K562 (cell line): ENCODE measurements around the gene SNAP23. TPM values are rescaled to one million over a fixed set of nuclear protein-coding genes. Genes with fewer than 3 reads are reported as not detected.
A peak's percentile ranks its signal among the peaks of the same experiment; 100 is the strongest.

Source experiments
- ARHGAP35 ChIP-seq: fragments of 450-650 bp; IDR thresholded peaks from 2 replicates; pipeline ENCODE4 v1.6.1; 2018; ENCODE audit not compliant: partially characterized antibody
- CBX8 ChIP-seq: fragments of 200-600 bp; sonication (generic); IDR thresholded peaks from 2 replicates; pipeline ENCODE4 v1.6.1; 2012; ENCODE audit warnings: borderline replicate concordance, mixed run types, low read depth, mild to moderate bottlenecking, moderate library complexity, mixed read lengths, low read length, control low read depth, inconsistent platforms; ENCODE audit not compliant: poor library complexity, severe bottlenecking; ENCODE audit errors: extremely low read depth
- CEBPB ChIP-seq: fragments of 450-650 bp; IDR thresholded peaks from 2 replicates; pipeline ENCODE4 v1.6.1; 2016; ENCODE audit warnings: missing genetic modification characterization, missing compliant biosample characterization
- CHD4 ChIP-seq: fragments of 200-600 bp; sonication (generic); IDR thresholded peaks from 3 replicates; pipeline ENCODE4 v1.6.1; 2012; ENCODE audit warnings: low read depth, mild to moderate bottlenecking, mixed read lengths, low read length, inconsistent platforms; ENCODE audit not compliant: insufficient read depth, insufficient replicate concordance, poor library complexity, severe bottlenecking
- CTBP1 ChIP-seq: fragments of 450-650 bp; IDR thresholded peaks from 2 replicates; pipeline ENCODE4 v1.6.1; 2016; ENCODE audit warnings: borderline replicate concordance
- GATA2 ChIP-seq: sonication (generic); formaldehyde crosslinking; IDR thresholded peaks from 2 replicates; pipeline ENCODE4 v1.4.0; 2020; ENCODE audit warnings: mild to moderate bottlenecking, missing genetic modification reagents
- MED1 ChIP-seq: sonication (generic); formaldehyde crosslinking; IDR thresholded peaks from 2 replicates; pipeline ENCODE4 v1.8.1; 2023; ENCODE audit warnings: missing genetic modification reagents, borderline replicate concordance
- MTA3 ChIP-seq: fragments of 450-650 bp; formaldehyde crosslinking; IDR thresholded peaks from 2 replicates; pipeline ENCODE4 v1.6.1; 2017; ENCODE audit warnings: mild to moderate bottlenecking, borderline replicate concordance
- RAD51 ChIP-seq: fragments of 450-650 bp; IDR thresholded peaks from 2 replicates; pipeline ENCODE4 v1.7.1; 2016; ENCODE audit warnings: low read depth, mild to moderate bottlenecking, borderline replicate concordance
- SMAD3 ChIP-seq: fragments of 450-650 bp; formaldehyde crosslinking; conservative IDR thresholded peaks from 2 replicates; pipeline ENCODE4 v1.4.0; 2020; ENCODE audit warnings: mild to moderate bottlenecking
- SRSF1 ChIP-seq: fragments of 200-400 bp; formaldehyde crosslinking; IDR thresholded peaks from 2 replicates; pipeline ENCODE4 v1.6.1; 2017; ENCODE audit warnings: mild to moderate bottlenecking, low read depth, low read length, moderate library complexity
- SRSF3 ChIP-seq: fragments of 200-400 bp; formaldehyde crosslinking; IDR thresholded peaks from 2 replicates; pipeline ENCODE4 v1.6.1; 2016; ENCODE audit warnings: mild to moderate bottlenecking, low read length, moderate library complexity; ENCODE audit not compliant: insufficient read depth
- STAG1 ChIP-seq: sonication (generic); formaldehyde crosslinking; IDR thresholded peaks from 2 replicates; pipeline ENCODE4 v1.5.0; 2020; ENCODE audit warnings: missing genetic modification reagents, borderline replicate concordance
- TBL1XR1 ChIP-seq, 2 experiments: IDR thresholded peaks; 2 replicates each; pipeline ENCODE4 v1.6.1; 2012; ENCODE audit warnings: improper control_type of control experiment in 2 of 2, low read length in 2 of 2, mild to moderate bottlenecking in 1 of 2
- TGIF2 ChIP-seq: sonication (generic); formaldehyde crosslinking; IDR thresholded peaks from 2 replicates; pipeline ENCODE4 v1.8.1; 2022; ENCODE audit warnings: mild to moderate bottlenecking, missing genetic modification reagents, moderate library complexity
- ZEB2 ChIP-seq: fragments of 450-650 bp; IDR thresholded peaks from 2 replicates; pipeline ENCODE4 v1.6.1; 2016
- ZNF274 ChIP-seq: IDR thresholded peaks from 2 replicates; pipeline ENCODE4 v1.6.1; 2011; ENCODE audit warnings: low read depth, mild to moderate bottlenecking, low read length, moderate library complexity, borderline replicate concordance
- ZNF41 ChIP-seq: fragments of 250-450 bp; sonication (Bioruptor Pico); conservative IDR thresholded peaks from 2 replicates; pipeline ENCODE4 v1.4.0; 2020; ENCODE audit warnings: mild to moderate bottlenecking
- polyA plus RNA-seq, 8 experiments: library from polyadenylated mRNA; depleted of rRNA in 4 of 8; stranded (reverse) in 5 of 8; unstranded in 3 of 8; fragments of >200 nt; fragmentation: Nextera tagmentation in 2 of 8; fragmentation: Illumina TruSeq in 1 of 8; extraction: Ambion mirVana in 2 of 8; extraction: Trizol in 1 of 8; gene quantifications; 2 replicates each; pipeline versions ENCODE4 v1.2.1 to v1.2.3, GENCODE V29; 2011 to 2014; ENCODE audit warnings: inconsistent platforms in 1 of 8, missing spikeins in 1 of 8
- total RNA-seq, 7 experiments: library from RNA; depleted of rRNA in 6 of 7; stranded (reverse); fragments of >200 nt in 6 of 7; fragmentation: Illumina TruSeq in 2 of 7; extraction: Trizol in 2 of 7; gene quantifications; 2 replicates each; pipeline versions ENCODE4 v1.2.1 to v1.2.3, GENCODE V29; 2011 to 2021; ENCODE audit warnings: low replicate concordance in 1 of 7
- TF ChIP-seq, protein P1 (sequence below): sonication (generic); formaldehyde crosslinking; IDR thresholded peaks from 2 replicates; pipeline ENCODE4 v1.8.1; 2022; ENCODE audit warnings: missing genetic modification reagents
- TF ChIP-seq, protein P2 (sequence below): fragments of 250-450 bp; sonication (Bioruptor Pico); IDR thresholded peaks from 2 replicates; pipeline ENCODE4 v1.8.0; 2022; ENCODE audit warnings: inconsistent platforms
- TF ChIP-seq, protein P3 (sequence below): sonication (generic); formaldehyde crosslinking; IDR thresholded peaks from 2 replicates; pipeline ENCODE4 v1.9.0; 2022; ENCODE audit warnings: mild to moderate bottlenecking, missing genetic modification reagents
- TF ChIP-seq, protein P4 (sequence below): fragments of 250-450 bp; sonication (Bioruptor Pico); IDR thresholded peaks from 2 replicates; pipeline ENCODE4 v1.9.0; 2021; ENCODE audit warnings: mild to moderate bottlenecking
- TF ChIP-seq, protein P5 (sequence below): fragments of 200-800 bp; sonication (Bioruptor generic); IDR thresholded peaks from 2 replicates; pipeline ENCODE4 v1.6.1; 2017; ENCODE audit warnings: missing genetic modification characterization, missing compliant biosample characterization

SNAP23 gene
- total and polyA plus RNA-seq, 9 of the 15 experiments (the other 6 are each of a cell fraction or from before 2014, with no cell fraction given), result 78.9 to 168 (median 117) TPM

DNA sequence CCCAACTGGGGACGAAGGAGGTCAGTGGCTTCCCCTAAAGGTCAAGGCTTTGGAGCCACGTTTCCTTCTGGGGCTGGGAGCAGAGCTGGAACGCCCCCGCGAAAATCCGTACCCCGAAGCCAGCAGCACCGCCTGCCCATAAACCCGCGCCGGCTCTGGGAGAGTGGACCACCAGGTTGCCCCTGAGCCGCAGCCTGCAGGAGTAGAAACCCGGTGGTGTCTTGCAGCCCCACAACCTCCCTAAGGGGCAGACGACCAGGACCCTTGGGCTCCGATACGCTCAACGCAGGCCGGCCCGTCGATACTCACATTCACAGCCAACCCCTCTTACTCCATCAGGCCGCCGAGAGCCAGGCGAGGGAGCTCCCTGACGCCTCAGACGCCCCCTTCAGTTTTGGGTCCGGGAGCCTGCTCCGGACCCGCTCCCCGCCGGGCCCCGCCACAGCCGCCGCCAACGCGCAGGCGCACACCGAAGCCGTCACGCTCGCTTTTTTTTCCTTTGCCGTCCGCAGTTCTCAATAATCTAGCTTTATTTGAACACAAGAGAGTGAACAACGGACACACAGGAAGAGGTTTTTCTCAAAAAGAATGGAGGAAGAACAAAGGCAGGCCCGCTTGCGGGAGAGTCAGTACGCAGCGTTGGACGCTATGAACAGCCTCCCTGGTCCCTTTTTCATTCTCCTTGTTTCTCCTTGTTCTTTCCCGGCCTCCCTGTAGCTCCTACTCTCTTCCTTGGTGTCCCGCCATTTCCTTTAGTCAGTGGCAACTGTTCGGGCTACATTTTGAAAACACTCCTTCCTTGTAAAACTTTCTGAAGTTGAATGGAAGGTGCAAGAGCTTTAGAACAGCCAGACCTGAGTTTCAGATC lies 4.5 kb upstream of the SNAP23 start, which contains the start of gene ZNF106 (continued):
- peak; percentile 41 for TF ChIP-seq ARHGAP35
- TF ChIP-seq SMAD3 (CRISPR knock-in tag), result 0 out of 2 replicates have a peak, but pooled peaks have one; percentile 39
- 0 out of 2 replicates have a peak, but pooled peaks have one; percentile 53 for TF ChIP-seq CTBP1
- no peak for TF ChIP-seq MED1 (CRISPR knock-in tag)
- no peak for TF ChIP-seq CHD4
- TF ChIP-seq, protein P1, sequence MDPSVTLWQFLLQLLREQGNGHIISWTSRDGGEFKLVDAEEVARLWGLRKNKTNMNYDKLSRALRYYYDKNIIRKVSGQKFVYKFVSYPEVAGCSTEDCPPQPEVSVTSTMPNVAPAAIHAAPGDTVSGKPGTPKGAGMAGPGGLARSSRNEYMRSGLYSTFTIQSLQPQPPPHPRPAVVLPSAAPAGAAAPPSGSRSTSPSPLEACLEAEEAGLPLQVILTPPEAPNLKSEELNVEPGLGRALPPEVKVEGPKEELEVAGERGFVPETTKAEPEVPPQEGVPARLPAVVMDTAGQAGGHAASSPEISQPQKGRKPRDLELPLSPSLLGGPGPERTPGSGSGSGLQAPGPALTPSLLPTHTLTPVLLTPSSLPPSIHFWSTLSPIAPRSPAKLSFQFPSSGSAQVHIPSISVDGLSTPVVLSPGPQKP (CRISPR knock-in tag), result no peak
- TF ChIP-seq GATA2, result no peak
- TF ChIP-seq, protein P2, sequence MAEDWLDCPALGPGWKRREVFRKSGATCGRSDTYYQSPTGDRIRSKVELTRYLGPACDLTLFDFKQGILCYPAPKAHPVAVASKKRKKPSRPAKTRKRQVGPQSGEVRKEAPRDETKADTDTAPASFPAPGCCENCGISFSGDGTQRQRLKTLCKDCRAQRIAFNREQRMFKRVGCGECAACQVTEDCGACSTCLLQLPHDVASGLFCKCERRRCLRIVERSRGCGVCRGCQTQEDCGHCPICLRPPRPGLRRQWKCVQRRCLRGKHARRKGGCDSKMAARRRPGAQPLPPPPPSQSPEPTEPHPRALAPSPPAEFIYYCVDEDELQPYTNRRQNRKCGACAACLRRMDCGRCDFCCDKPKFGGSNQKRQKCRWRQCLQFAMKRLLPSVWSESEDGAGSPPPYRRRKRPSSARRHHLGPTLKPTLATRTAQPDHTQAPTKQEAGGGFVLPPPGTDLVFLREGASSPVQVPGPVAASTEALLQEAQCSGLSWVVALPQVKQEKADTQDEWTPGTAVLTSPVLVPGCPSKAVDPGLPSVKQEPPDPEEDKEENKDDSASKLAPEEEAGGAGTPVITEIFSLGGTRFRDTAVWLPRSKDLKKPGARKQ (CRISPR knock-in tag), result no peak
- no peak for TF ChIP-seq STAG1 (CRISPR knock-in tag)
- TF ChIP-seq, protein P3, sequence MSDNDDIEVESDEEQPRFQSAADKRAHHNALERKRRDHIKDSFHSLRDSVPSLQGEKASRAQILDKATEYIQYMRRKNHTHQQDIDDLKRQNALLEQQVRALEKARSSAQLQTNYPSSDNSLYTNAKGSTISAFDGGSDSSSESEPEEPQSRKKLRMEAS, result peak; percentile 50
- no peak for TF ChIP-seq RAD51
- no peak for TF ChIP-seq SRSF1
- TF ChIP-seq ZEB2, result no peak; the same call in 1 of the 2 replicates
- TF ChIP-seq SRSF3, result no peak
- TF ChIP-seq TGIF2 (CRISPR knock-in tag), result no peak
- TF ChIP-seq MTA3, result peak; percentile 69; the same call in 1 of the 2 replicates
- TF ChIP-seq CBX8, result no peak
- TF ChIP-seq TBL1XR1 (IDR thresholded peaks at IDR 0.05; ENCODE audit: low read length in 2 of 2), result peak in 1 of 2 experiments; percentile 83; a peak in 2 of 4 replicates
- TF ChIP-seq ZNF274, result no peak
- TF ChIP-seq ZNF41, result no peak
- TF ChIP-seq CEBPB (tag), result no peak
- TF ChIP-seq, protein P4, sequence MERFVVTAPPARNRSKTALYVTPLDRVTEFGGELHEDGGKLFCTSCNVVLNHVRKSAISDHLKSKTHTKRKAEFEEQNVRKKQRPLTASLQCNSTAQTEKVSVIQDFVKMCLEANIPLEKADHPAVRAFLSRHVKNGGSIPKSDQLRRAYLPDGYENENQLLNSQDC (CRISPR knock-in tag), result no peak
- TF ChIP-seq, protein P5, sequence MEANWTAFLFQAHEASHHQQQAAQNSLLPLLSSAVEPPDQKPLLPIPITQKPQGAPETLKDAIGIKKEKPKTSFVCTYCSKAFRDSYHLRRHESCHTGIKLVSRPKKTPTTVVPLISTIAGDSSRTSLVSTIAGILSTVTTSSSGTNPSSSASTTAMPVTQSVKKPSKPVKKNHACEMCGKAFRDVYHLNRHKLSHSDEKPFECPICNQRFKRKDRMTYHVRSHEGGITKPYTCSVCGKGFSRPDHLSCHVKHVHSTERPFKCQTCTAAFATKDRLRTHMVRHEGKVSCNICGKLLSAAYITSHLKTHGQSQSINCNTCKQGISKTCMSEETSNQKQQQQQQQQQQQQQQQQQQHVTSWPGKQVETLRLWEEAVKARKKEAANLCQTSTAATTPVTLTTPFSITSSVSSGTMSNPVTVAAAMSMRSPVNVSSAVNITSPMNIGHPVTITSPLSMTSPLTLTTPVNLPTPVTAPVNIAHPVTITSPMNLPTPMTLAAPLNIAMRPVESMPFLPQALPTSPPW, result peak; percentile 55
